Esophagus squamous epithelium (tissue), 5 donors: ENCODE measurements around the gene PDE2A. TPM values are rescaled to one million over a fixed set of nuclear protein-coding genes. Genes with fewer than 3 reads are reported as not detected.
A peak's percentile ranks its signal among the peaks of the same experiment; 100 is the strongest.

ENCODE experiments used
- DNase-seq: peaks from one replicate; lab custom pipeline; 2025; lab: John Stamatoyannopoulos, UW
- H3K27ac ChIP-seq, 4 donors: fragments of 200-600 bp; sonication (generic); one replicate each; pipeline ENCODE4 v1.5.1; 2016 to 2019; ENCODE audit warnings: mild to moderate bottlenecking in 1 of 4
- H3K27me3 ChIP-seq, 4 donors: fragments of 200-600 bp; sonication (generic); 1 replicate in 3 of 4; 2 replicates in 1 of 4; pipeline versions ENCODE4 v1.5.1 to v1.6.0; 2017 to 2021; ENCODE audit warnings: antibody characterized with exemption in 1 of 4
- H3K36me3 ChIP-seq, 3 donors: fragments of 200-600 bp; sonication (generic); one replicate each; pipeline ENCODE4 v1.5.1; 2016 to 2019
- H3K4me1 ChIP-seq, 3 donors: fragments of 200-600 bp; sonication (generic); one replicate each; pipeline ENCODE4 v1.5.1; 2017 to 2019
- H3K4me3 ChIP-seq, 4 donors: fragments of 200-600 bp; sonication (generic); 1 replicate in 3 of 4; 2 replicates in 1 of 4; pipeline ENCODE4 v1.5.1; 2016 to 2019; ENCODE audit warnings: mild to moderate bottlenecking in 2 of 4, moderate library complexity in 1 of 4
- H3K9me3 ChIP-seq, 3 donors: fragments of 200-600 bp; sonication (generic); one replicate each; pipeline ENCODE4 v1.5.1; 2016 to 2019
- POLR2A ChIP-seq, 4 donors: fragments of 450-650 bp; IDR thresholded peaks; one replicate each; pipeline ENCODE4 v1.6.1; 2017; ENCODE audit warnings: antibody characterized with exemption in 4 of 4, mild to moderate bottlenecking in 4 of 4, moderate library complexity in 3 of 4
- WGBS, 2 donors: methylation state at CpG; one replicate each; pipeline ENCODE4 v1.1.5; 2018; 5-methylcytosine and 5-hydroxymethylcytosine counted together
- intact Hi-C: fragments of 100-400 bp; cut with DNase I; formaldehyde crosslinking; loops from one replicate; pipeline ENCODE4 v1.15.0; 2022
- total RNA-seq, 4 donors: library from RNA; depleted of rRNA; stranded (reverse); fragments of >200 nt; gene quantifications; one replicate each; pipeline ENCODE4 v1.1.0, GENCODE V29; 2016
- TF ChIP-seq, protein P1 (sequence below), 6 experiments: fragments of 450-650 bp in 4 of 6; fragments of 200-600 bp in 2 of 6; sonication (generic) in 2 of 6; IDR thresholded peaks; one replicate each; pipeline ENCODE4 v1.5.1; 2016 to 2019; ENCODE audit warnings: antibody characterized with exemption in 6 of 6, mild to moderate bottlenecking in 4 of 6, moderate library complexity in 4 of 6
- donor health status: DM: yes; HTN: yes; CAD: no.

The PDE2A gene
- 10 to 100 TPM in 3 of 4 donors, 1 to 10 TPM in 1; 5.6 to 38.3 (median 12.9) TPM for total RNA-seq

DNA sequence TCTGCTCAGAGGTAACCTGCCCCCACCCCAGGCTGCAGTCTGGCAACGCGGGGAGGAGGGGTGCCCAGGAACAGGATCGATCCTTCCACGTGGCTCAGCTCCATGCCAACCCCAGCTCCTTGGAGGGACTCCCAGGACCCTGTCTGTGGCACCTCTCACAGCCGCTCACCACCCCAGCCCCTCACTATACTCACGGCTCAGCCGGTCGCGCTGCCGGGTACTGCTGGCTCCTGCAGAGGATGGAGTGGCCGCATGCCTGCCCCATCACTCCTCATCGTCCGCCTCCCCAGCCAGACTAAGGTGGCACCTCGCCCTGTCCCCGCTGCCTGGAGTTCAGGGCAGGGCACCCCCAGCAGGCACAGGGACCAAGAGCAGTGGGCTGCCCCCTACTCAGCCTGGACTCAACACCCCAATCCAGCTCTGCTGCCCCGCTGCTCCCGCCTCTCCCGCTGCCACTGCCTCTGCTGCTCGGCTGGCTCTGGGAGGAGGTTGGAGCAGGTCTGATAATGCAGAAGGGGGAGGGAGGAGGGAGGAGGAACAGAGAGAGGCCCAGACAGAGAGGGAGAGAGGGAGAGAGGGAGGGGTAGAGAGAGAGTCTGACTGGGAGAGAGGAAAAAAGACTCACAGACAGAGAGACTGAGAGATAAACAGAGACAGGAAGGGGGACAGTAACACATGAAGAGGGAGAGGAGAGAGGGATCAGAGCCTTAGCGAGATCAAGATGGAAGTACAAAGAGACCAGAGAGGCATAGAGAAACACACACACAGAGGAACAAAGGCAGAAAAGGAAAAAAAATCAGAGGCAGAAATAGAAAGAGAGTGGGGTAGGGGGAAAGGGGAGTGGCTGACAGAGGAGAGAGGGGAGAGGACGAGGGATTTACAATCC lies at the start of gene PDE2A:
TSS of gene PDE2A (minus strand) at position 480 of the 886 bp plus-strand sequence. CDS start at position 265, 215 bp downstream.
- DNase-seq, result no peak
- Histone ChIP-seq H3K9me3 (no peaks in the 10 kb centered on the region), H3K4me1 (peaks cover 0 to 7% (median 0%) of the 10 kb centered on the region in 3 donors), H3K27ac (no peak within 1 kb of the TSS), H3K4me3 (no peak within 1 kb of the TSS), H3K27me3 (peaks cover 0 to 94% (median 17%) of the 10 kb centered on the region in 4 donors), H3K36me3 (no peaks in the 10 kb centered on the region)
- WGBS, 2 donors, result 9 to 10% methylated on average over 12 to 13 of the region's 21 CpGs
- TF ChIP-seq POLR2A (IDR thresholded peaks at IDR 0.05), result no peak
- TF ChIP-seq, protein P1, sequence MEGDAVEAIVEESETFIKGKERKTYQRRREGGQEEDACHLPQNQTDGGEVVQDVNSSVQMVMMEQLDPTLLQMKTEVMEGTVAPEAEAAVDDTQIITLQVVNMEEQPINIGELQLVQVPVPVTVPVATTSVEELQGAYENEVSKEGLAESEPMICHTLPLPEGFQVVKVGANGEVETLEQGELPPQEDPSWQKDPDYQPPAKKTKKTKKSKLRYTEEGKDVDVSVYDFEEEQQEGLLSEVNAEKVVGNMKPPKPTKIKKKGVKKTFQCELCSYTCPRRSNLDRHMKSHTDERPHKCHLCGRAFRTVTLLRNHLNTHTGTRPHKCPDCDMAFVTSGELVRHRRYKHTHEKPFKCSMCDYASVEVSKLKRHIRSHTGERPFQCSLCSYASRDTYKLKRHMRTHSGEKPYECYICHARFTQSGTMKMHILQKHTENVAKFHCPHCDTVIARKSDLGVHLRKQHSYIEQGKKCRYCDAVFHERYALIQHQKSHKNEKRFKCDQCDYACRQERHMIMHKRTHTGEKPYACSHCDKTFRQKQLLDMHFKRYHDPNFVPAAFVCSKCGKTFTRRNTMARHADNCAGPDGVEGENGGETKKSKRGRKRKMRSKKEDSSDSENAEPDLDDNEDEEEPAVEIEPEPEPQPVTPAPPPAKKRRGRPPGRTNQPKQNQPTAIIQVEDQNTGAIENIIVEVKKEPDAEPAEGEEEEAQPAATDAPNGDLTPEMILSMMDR (IDR thresholded peaks at IDR 0.05), result no peak
- intact Hi-C loops, result no loop called here

DNA sequence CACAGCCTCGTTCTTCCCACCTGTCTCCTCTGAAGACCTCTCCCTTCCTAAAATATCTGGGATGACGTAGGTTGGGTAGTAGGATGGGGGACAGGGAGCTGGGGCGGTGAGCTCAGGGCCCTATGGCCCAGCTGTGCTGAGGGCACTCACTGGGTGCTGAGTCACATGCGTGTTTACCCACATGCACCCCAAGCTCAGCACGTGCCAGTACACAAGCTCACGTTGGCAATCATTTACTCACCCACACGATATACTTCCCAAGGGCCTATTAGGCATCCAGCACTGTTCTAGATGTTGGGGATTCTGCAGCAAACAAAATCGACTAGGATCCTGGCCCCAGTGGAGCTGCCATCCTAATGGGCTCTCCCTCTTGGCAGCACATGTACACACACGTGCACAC lies 49.3 kb upstream of the PDE2A start:
- no peak overlapping the region for H3K4me3 ChIP-seq
- peak overlapping the region; percentile 77 to 97 (median 92) for H3K27ac ChIP-seq
- intact Hi-C loops, result no loop called here
- H3K36me3 ChIP-seq, result peaks cover 0 to 14% (median 0%) of the 10 kb centered on the region in 3 donors
- DNase-seq, result no peak
- no peaks in the 10 kb centered on the region for H3K27me3 ChIP-seq
- H3K4me1 ChIP-seq, result peaks cover 36 to 73% (median 49%) of the 10 kb centered on the region in 3 donors
- no peaks in the 10 kb centered on the region for H3K9me3 ChIP-seq
- 46 to 62% methylated on average over 6 to 9 of the region's 9 CpGs for WGBS, 2 donors
- TF ChIP-seq POLR2A (IDR thresholded peaks at IDR 0.05), result no peak
- TF ChIP-seq, protein P1 (IDR thresholded peaks at IDR 0.05), result no peak

DNA sequence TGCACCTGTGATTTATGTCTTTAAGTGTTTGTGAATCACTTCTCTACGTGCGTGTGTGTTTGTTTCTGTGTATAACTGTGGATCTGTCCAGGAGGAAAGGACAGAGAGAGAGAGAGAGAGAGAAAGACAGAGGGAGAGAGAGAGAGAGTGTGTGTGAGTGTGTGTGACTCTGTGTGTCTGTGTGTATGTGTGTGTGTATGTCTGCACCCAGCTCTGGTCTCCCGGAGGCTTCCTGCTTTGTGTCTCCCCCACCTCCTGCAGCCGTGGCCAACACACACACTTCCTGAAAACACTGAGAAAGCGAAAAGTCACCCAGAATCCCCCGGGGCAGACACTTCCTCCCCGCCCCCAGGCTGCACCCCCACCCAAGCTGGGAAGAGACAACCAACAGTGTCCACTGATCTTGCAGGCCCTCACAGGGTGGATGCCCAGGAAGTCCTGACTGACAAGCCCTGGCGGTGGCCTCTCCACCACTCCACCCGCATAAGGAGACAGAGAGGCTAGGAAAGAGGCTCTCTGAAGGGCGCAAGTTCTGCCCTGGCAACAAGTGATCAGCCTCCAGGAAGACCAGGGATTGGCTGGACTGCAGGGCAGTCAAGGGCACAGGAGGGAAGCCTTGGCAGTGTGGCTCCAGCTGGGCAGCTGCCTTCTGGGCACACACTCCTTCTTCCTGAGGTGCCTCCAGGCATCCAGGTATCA lies 48.0 kb upstream of the PDE2A start:
- H3K36me3 ChIP-seq, result peaks cover 0 to 27% (median 0%) of the 10 kb centered on the region in 3 donors
- peak overlapping the region; percentile 77 to 97 (median 92) for H3K27ac ChIP-seq
- no peaks in the 10 kb centered on the region for H3K9me3 ChIP-seq
- peak in 2 of 4 donors; percentile 29 to 73 for TF ChIP-seq POLR2A (IDR thresholded peaks at IDR 0.05)
- TF ChIP-seq, protein P1 (IDR thresholded peaks at IDR 0.05), result peak in 2 of 6 experiments; percentile 3 to 11
- H3K4me1 ChIP-seq, result peaks cover 36 to 86% (median 54%) of the 10 kb centered on the region in 3 donors
- 0% methylated on average over 1 to 4 of the region's 10 CpGs for WGBS, 2 donors
- intact Hi-C loops, result no loop called here
- DNase-seq, result peak; percentile 69
- H3K4me3 ChIP-seq, result peak overlapping the region; percentile 55 to 81 (median 66)
- H3K27me3 ChIP-seq, result no peaks in the 10 kb centered on the region

GRCh38 chr11:72721689-72722049 lies 47.4 kb upstream of the PDE2A start:
- WGBS, 2 donors, result 3% methylated on average over 7 to 10 of the region's 13 CpGs
- TF ChIP-seq POLR2A (IDR thresholded peaks at IDR 0.05), result no peak
- TF ChIP-seq, protein P1 (IDR thresholded peaks at IDR 0.05), result no peak
- no peak for DNase-seq
- Histone ChIP-seq H3K4me1 (peaks cover 41 to 91% (median 54%) of the 10 kb centered on the region in 3 donors), H3K4me3 (peak overlapping the region; percentile 55 to 81 (median 66)), H3K27me3 (no peaks in the 10 kb centered on the region), H3K36me3 (peaks cover 0 to 29% (median 0%) of the 10 kb centered on the region in 3 donors), H3K9me3 (no peaks in the 10 kb centered on the region), H3K27ac (peak overlapping the region; percentile 77 to 97 (median 92))
- intact Hi-C loops, result no loop called here
